Activated CD8-positive, alpha-beta memory T cell treated with anti-CD3 and anti-CD28 coated beads, Interleukin-2, amount 10 ng/mL, durations not matched to agents 7 days and 5 days (primary cell): ENCODE measurements around the gene PLCB1. TPM values are rescaled to one million over a fixed set of nuclear protein-coding genes. Genes with fewer than 3 reads are reported as not detected.
"Not testable (repeated sequence)": the region's sequence is repeated elsewhere in the genome, so short reads cannot be mapped to it uniquely, and the experiment has no call there.

Source experiments
- ATAC-seq: fragments of 150-1000 bp; cut with Tn5 transposase; one replicate; pipeline ENCODE4 v1.10.0; 2021; ENCODE audit warnings: moderate library complexity
- CTCF ChIA-PET: fragments of 350-600 bp; sonication (Branson Sonifier 250); formaldehyde crosslinking; loops from one replicate; lab custom pipeline; 2021; ENCODE audit warnings: antibody characterized with exemption; lab: Charles Lee
- DNase-seq: peaks from one replicate; pipeline ENCODE4 v3.0.0-alpha.2; 2020
- H3K27ac Mint-ChIP-seq: one replicate; pipeline ENCODE4 v1.8.0; 2021; ENCODE audit warnings: mild to moderate bottlenecking, mixed read lengths
- H3K27me3 Mint-ChIP-seq: one replicate; pipeline ENCODE4 v1.8.0; 2021; ENCODE audit warnings: mixed read lengths
- H3K36me3 Mint-ChIP-seq: one replicate; pipeline ENCODE4 v1.8.0; 2021; ENCODE audit warnings: mild to moderate bottlenecking, mixed read lengths
- H3K4me1 Mint-ChIP-seq: one replicate; pipeline ENCODE4 v1.8.0; 2021; ENCODE audit warnings: mixed read lengths
- H3K4me3 Mint-ChIP-seq: one replicate; pipeline ENCODE4 v1.8.0; 2021; ENCODE audit warnings: mild to moderate bottlenecking, moderate library complexity, mixed read lengths
- H3K9me3 Mint-ChIP-seq: one replicate; pipeline ENCODE4 v1.8.0; 2022; ENCODE audit warnings: low read depth, mixed read lengths
- total RNA-seq, 2 experiments: library from RNA; stranded (reverse); gene quantifications; one replicate each; pipeline ENCODE4 v1.2.3, GENCODE V29; 2021

PLCB1 gene
- total RNA-seq, 2 experiments from 2014 or later: 2.4 to 3.2 TPM

GRCh38 chr20:8627340-8628004, 495.4 kb downstream of the PLCB1 start:
- CTCF ChIA-PET: no interaction called here
- Mint-ChIP-seq H3K27me3 (no peaks in the 10 kb centered on the region), H3K4me3 (no peak overlapping the region), H3K27ac (no peak overlapping the region), H3K4me1 (no peaks in the 10 kb centered on the region), H3K36me3 (no peaks in the 10 kb centered on the region), H3K9me3 (no peaks in the 10 kb centered on the region)
- ATAC-seq (no peak), DNase-seq (no peak)

- H3K27ac Mint-ChIP-seq: no peak overlapping the region
These were observed 499.2 kb downstream of the PLCB1 start for GRCh38 chr20:8631271-8631670.

GRCh38 chr20:8633366-8633765, 501.3 kb downstream of the PLCB1 start:
- DNase-seq (no peak), ATAC-seq (no peak)
- Mint-ChIP-seq H3K9me3 (no peaks in the 10 kb centered on the region), H3K4me3 (no peak overlapping the region), H3K27me3 (no peaks in the 10 kb centered on the region), H3K4me1 (no peaks in the 10 kb centered on the region), H3K36me3 (no peaks in the 10 kb centered on the region), H3K27ac (no peak overlapping the region)
- CTCF ChIA-PET: no interaction called here

More at GRCh38 chr20:8631271-8631670, 499.2 kb downstream of the PLCB1 start:
- no peaks in the 10 kb centered on the region for H3K4me1 Mint-ChIP-seq
- no peaks in the 10 kb centered on the region for H3K9me3 Mint-ChIP-seq
- H3K36me3 Mint-ChIP-seq: no peaks in the 10 kb centered on the region
- H3K4me3 Mint-ChIP-seq: no peak overlapping the region
- ATAC-seq: no peak
- CTCF ChIA-PET: no interaction called here
- no peak for DNase-seq
- no peaks in the 10 kb centered on the region for H3K27me3 Mint-ChIP-seq

- CTCF ChIA-PET: no interaction called here
- H3K36me3 Mint-ChIP-seq: no peaks in the 10 kb centered on the region
- H3K27ac Mint-ChIP-seq: no peak overlapping the region
- H3K27me3 Mint-ChIP-seq: no peaks in the 10 kb centered on the region
- ATAC-seq (no peak), DNase-seq (no peak)
- H3K4me3 Mint-ChIP-seq: no peak overlapping the region
- no peaks in the 10 kb centered on the region for H3K4me1 Mint-ChIP-seq
- H3K9me3 Mint-ChIP-seq: no peaks in the 10 kb centered on the region
These were observed 503.0 kb downstream of the PLCB1 start for GRCh38 chr20:8635048-8635572.

- Mint-ChIP-seq H3K27me3 (no peaks in the 10 kb centered on the region), H3K27ac (no peak overlapping the region), H3K4me3 (no peak overlapping the region), H3K4me1 (no peaks in the 10 kb centered on the region), H3K36me3 (no peaks in the 10 kb centered on the region), H3K9me3 (no peaks in the 10 kb centered on the region)
- ATAC-seq: no peak
- DNase-seq: no peak
- CTCF ChIA-PET: no interaction called here
These were observed 503.8 kb downstream of the PLCB1 start for GRCh38 chr20:8635837-8636236.

- no peaks in the 10 kb centered on the region for H3K36me3 Mint-ChIP-seq
- no peak overlapping the region for H3K27ac Mint-ChIP-seq
- no peak for DNase-seq
- H3K4me1 Mint-ChIP-seq: no peaks in the 10 kb centered on the region
- H3K4me3 Mint-ChIP-seq: no peak overlapping the region
- CTCF ChIA-PET: no interaction called here
- H3K27me3 Mint-ChIP-seq: no peaks in the 10 kb centered on the region
- no peaks in the 10 kb centered on the region for H3K9me3 Mint-ChIP-seq
- ATAC-seq: no peak
These were observed 507.2 kb downstream of the PLCB1 start for GRCh38 chr20:8639112-8639778.

GRCh38 chr20:8640461-8640860, 508.4 kb downstream of the PLCB1 start:
- H3K4me3 Mint-ChIP-seq: no peak overlapping the region
- H3K9me3 Mint-ChIP-seq: peaks cover 2% of the 10 kb centered on the region
- ATAC-seq (no peak), DNase-seq (no peak)
- CTCF ChIA-PET: no interaction called here
- no peaks in the 10 kb centered on the region for H3K27me3 Mint-ChIP-seq
- no peaks in the 10 kb centered on the region for H3K4me1 Mint-ChIP-seq
- no peak overlapping the region for H3K27ac Mint-ChIP-seq
- H3K36me3 Mint-ChIP-seq: no peaks in the 10 kb centered on the region

- H3K27me3 Mint-ChIP-seq: no peaks in the 10 kb centered on the region
- no peak overlapping the region for H3K27ac Mint-ChIP-seq
- no peaks in the 10 kb centered on the region for H3K4me1 Mint-ChIP-seq
- peaks cover 2% of the 10 kb centered on the region for H3K9me3 Mint-ChIP-seq
- H3K36me3 Mint-ChIP-seq: no peaks in the 10 kb centered on the region
- ATAC-seq (no peak), DNase-seq (no peak)
- H3K4me3 Mint-ChIP-seq: no peak overlapping the region
- CTCF ChIA-PET: no interaction called here
These were observed 510.2 kb downstream of the PLCB1 start for GRCh38 chr20:8642247-8642646.

- ATAC-seq, H3K27ac Mint-ChIP-seq, H3K27me3 Mint-ChIP-seq, CTCF ChIA-PET, H3K9me3 Mint-ChIP-seq, H3K4me1 Mint-ChIP-seq, H3K36me3 Mint-ChIP-seq, DNase-seq, H3K4me3 Mint-ChIP-seq: not testable (repeated sequence)
These were observed 512.4 kb downstream of the PLCB1 start for GRCh38 chr20:8644468-8644867.

GRCh38 chr20:8645326-8645725, 513.3 kb downstream of the PLCB1 start:
- no peak overlapping the region for H3K27ac Mint-ChIP-seq
- H3K9me3 Mint-ChIP-seq: peaks cover 2% of the 10 kb centered on the region
- H3K27me3 Mint-ChIP-seq: no peaks in the 10 kb centered on the region
- peaks cover 7% of the 10 kb centered on the region for H3K4me1 Mint-ChIP-seq
- H3K4me3 Mint-ChIP-seq: no peak overlapping the region
- H3K36me3 Mint-ChIP-seq: no peaks in the 10 kb centered on the region
- CTCF ChIA-PET: no interaction called here
- DNase-seq (no peak), ATAC-seq (no peak)

- ATAC-seq (no peak), DNase-seq (no peak)
- Mint-ChIP-seq H3K4me1 (peaks cover 7% of the 10 kb centered on the region), H3K27me3 (no peaks in the 10 kb centered on the region), H3K36me3 (no peaks in the 10 kb centered on the region), H3K4me3 (no peak overlapping the region), H3K27ac (no peak overlapping the region), H3K9me3 (peaks cover 2% of the 10 kb centered on the region)
- CTCF ChIA-PET: no interaction called here
These were observed 514.0 kb downstream of the PLCB1 start for GRCh38 chr20:8646033-8646441.

GRCh38 chr20:8646716-8647115, 514.6 kb downstream of the PLCB1 start:
- DNase-seq (no peak), ATAC-seq (no peak)
- Mint-ChIP-seq H3K27me3 (no peaks in the 10 kb centered on the region), H3K4me3 (no peak overlapping the region), H3K4me1 (peaks cover 7% of the 10 kb centered on the region), H3K27ac (no peak overlapping the region), H3K9me3 (peaks cover 2% of the 10 kb centered on the region), H3K36me3 (no peaks in the 10 kb centered on the region)
- CTCF ChIA-PET: no interaction called here

GRCh38 chr20:8647961-8648441, 515.9 kb downstream of the PLCB1 start:
- H3K27ac Mint-ChIP-seq: no peak overlapping the region
- peaks cover 2% of the 10 kb centered on the region for H3K9me3 Mint-ChIP-seq
- no peaks in the 10 kb centered on the region for H3K27me3 Mint-ChIP-seq
- H3K4me3 Mint-ChIP-seq: no peak overlapping the region
- DNase-seq: no peak
- no peak for ATAC-seq
- CTCF ChIA-PET: no interaction called here
- no peaks in the 10 kb centered on the region for H3K36me3 Mint-ChIP-seq
- H3K4me1 Mint-ChIP-seq: peaks cover 7% of the 10 kb centered on the region

GRCh38 chr20:8648466-8648865, 516.4 kb downstream of the PLCB1 start:
- CTCF ChIA-PET: no interaction called here

More at GRCh38 chr20:8648466-8648865, 516.4 kb downstream of the PLCB1 start:
- DNase-seq: no peak
- Mint-ChIP-seq H3K36me3 (no peaks in the 10 kb centered on the region), H3K27ac (no peak overlapping the region), H3K27me3 (no peaks in the 10 kb centered on the region), H3K9me3 (peaks cover 2% of the 10 kb centered on the region), H3K4me3 (no peak overlapping the region), H3K4me1 (peaks cover 7% of the 10 kb centered on the region)
- no peak for ATAC-seq
